Astrocyte (in vitro differentiated cells and primary cell): ENCODE data around the gene ILKAP. TPM values are rescaled to one million over a fixed set of nuclear protein-coding genes. Genes with fewer than 3 reads are reported as not detected.

Experiments used
- DNase-seq: peaks from one replicate; pipeline ENCODE4 v3.0.0-alpha.2; 2010; ENCODE audit warnings: low read depth
- FAIRE-seq: peaks from 2 replicates; lab custom pipeline; 2011; peaks lifted over from hg19 to GRCh38; lab: Jason Lieb, UNC
- H2AFZ ChIP-seq: 2 replicates; pipeline ENCODE4 v1.6.0; 2012; ENCODE audit warnings: low read depth, low read length, inconsistent platforms
- H3K27ac ChIP-seq: 2 replicates; pipeline ENCODE4 v1.5.1; 2011; ENCODE audit warnings: low read depth, low read length, inconsistent platforms
- H3K27me3 ChIP-seq: 2 replicates; pipeline ENCODE4 v1.6.0; 2011; ENCODE audit warnings: low read length, inconsistent platforms; ENCODE audit not compliant: insufficient read depth
- H3K36me3 ChIP-seq: 2 replicates; pipeline ENCODE4 v1.5.1; 2011; ENCODE audit warnings: low read length, inconsistent platforms; ENCODE audit not compliant: insufficient read depth
- H3K4me1 ChIP-seq: 2 replicates; pipeline ENCODE4 v1.5.1; 2011; ENCODE audit warnings: low read length, inconsistent platforms; ENCODE audit not compliant: insufficient read depth
- H3K4me2 ChIP-seq: 2 replicates; pipeline ENCODE4 v1.6.0; 2012; ENCODE audit warnings: low read length, inconsistent platforms
- H3K4me3 ChIP-seq: 2 replicates; pipeline ENCODE4 v1.5.1; 2011; ENCODE audit warnings: low read depth, mild to moderate bottlenecking, low read length, inconsistent platforms; ENCODE audit not compliant: insufficient read depth
- H3K79me2 ChIP-seq: 2 replicates; pipeline ENCODE4 v1.6.0; 2012; ENCODE audit warnings: mild to moderate bottlenecking, low read length, inconsistent platforms; ENCODE audit not compliant: insufficient read depth
- H3K9ac ChIP-seq: 2 replicates; pipeline ENCODE4 v1.6.0; 2012; ENCODE audit warnings: mild to moderate bottlenecking, low read length, inconsistent platforms
- H3K9me3 ChIP-seq: 2 replicates; pipeline ENCODE4 v1.5.1; 2012; ENCODE audit warnings: low read depth, mild to moderate bottlenecking, low read length, inconsistent platforms; ENCODE audit not compliant: insufficient read depth
- H4K20me1 ChIP-seq: 2 replicates; pipeline ENCODE4 v1.6.0; 2012; ENCODE audit warnings: low read length, inconsistent platforms; ENCODE audit not compliant: insufficient read depth
- H3K27ac Mint-ChIP-seq: one replicate; pipeline ENCODE4 v1.8.0; 2021; ENCODE audit warnings: mild to moderate bottlenecking, mixed read lengths; ENCODE audit not compliant: unreplicated experiment
- H3K27me3 Mint-ChIP-seq: one replicate; pipeline ENCODE4 v1.8.0; 2021; ENCODE audit warnings: low read depth, mixed read lengths; ENCODE audit not compliant: unreplicated experiment
- H3K36me3 Mint-ChIP-seq: one replicate; pipeline ENCODE4 v1.8.0; 2021; ENCODE audit warnings: low read depth, mixed read lengths; ENCODE audit not compliant: unreplicated experiment
- H3K4me1 Mint-ChIP-seq: one replicate; pipeline ENCODE4 v1.8.0; 2021; ENCODE audit warnings: low read depth, mixed read lengths; ENCODE audit not compliant: unreplicated experiment
- H3K4me3 Mint-ChIP-seq: one replicate; pipeline ENCODE4 v1.8.0; 2021; ENCODE audit warnings: mild to moderate bottlenecking, moderate library complexity, mixed read lengths; ENCODE audit not compliant: unreplicated experiment
- H3K9me3 Mint-ChIP-seq: one replicate; pipeline ENCODE4 v1.8.0; 2021; ENCODE audit warnings: mild to moderate bottlenecking, mixed read lengths; ENCODE audit not compliant: unreplicated experiment
- EZH2 ChIP-seq: IDR thresholded peaks from 2 replicates; pipeline ENCODE4 v1.6.1; 2012; ENCODE audit warnings: mild to moderate bottlenecking, low read length, inconsistent platforms; ENCODE audit not compliant: insufficient read depth
- total RNA-seq: library from RNA; stranded (reverse); gene quantifications from 2 replicates; pipeline ENCODE4 v1.2.1, GENCODE V29; 2021
- TF ChIP-seq, protein P1 (sequence below): IDR thresholded peaks from 2 replicates; pipeline ENCODE4 v1.5.1; 2011; ENCODE audit warnings: low read depth, mild to moderate bottlenecking, inconsistent platforms, low read length, moderate library complexity; ENCODE audit not compliant: insufficient read depth

The ILKAP gene
- total RNA-seq, 1 donor from 2014 or later = 32.3 TPM

DNA sequence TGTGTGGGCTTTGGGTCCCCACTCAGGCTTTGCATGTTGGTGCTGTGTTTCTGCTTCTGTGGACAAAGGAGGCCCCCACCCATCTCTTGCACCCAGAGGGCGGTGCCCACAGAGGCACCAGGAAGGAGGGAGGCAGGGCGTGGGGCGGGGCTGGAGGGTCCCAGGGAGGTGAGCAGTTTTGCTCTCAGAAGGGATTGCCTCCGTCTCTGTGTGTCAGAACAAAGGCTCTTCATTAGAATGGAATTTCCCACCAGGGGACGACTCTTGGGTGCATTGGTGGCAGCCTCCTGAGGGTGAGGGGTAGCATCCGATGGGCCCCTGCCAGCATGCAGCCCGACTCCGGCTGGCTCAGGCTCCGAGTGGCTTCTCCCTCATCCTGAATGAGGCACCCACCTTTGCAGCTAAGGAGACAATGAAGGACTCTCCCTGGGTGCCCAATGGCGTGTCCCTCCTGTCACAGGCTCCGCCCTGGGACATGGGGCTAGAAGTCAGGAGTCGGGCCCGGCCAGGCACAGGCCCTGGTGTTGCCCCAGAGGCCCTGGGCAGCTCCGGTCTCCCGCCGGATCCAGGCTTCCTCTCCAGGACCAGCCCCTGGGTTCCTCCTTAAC, 51.8 kb downstream of the ILKAP start:
- Histone ChIP-seq H3K27me3 (no peaks in the 10 kb centered on the region), H3K4me1 (peaks cover 4% of the 10 kb centered on the region), H4K20me1 (no peaks in the 10 kb centered on the region), H3K27ac (no peak overlapping the region), H2AFZ (no peak overlapping the region), H3K4me2 (no peak overlapping the region), H3K9me3 (no peaks in the 10 kb centered on the region), H3K9ac (no peak overlapping the region), H3K36me3 (no peaks in the 10 kb centered on the region), H3K79me2 (no peaks in the 10 kb centered on the region), H3K4me3 (no peak overlapping the region)
- Mint-ChIP-seq H3K4me3 (no peak overlapping the region), H3K27me3 (peaks cover 1% of the 10 kb centered on the region), H3K27ac (no peak overlapping the region), H3K4me1 (peaks cover 1% of the 10 kb centered on the region), H3K9me3 (peaks cover 3% of the 10 kb centered on the region), H3K36me3 (peaks cover 2% of the 10 kb centered on the region)
- TF ChIP-seq, protein P1, sequence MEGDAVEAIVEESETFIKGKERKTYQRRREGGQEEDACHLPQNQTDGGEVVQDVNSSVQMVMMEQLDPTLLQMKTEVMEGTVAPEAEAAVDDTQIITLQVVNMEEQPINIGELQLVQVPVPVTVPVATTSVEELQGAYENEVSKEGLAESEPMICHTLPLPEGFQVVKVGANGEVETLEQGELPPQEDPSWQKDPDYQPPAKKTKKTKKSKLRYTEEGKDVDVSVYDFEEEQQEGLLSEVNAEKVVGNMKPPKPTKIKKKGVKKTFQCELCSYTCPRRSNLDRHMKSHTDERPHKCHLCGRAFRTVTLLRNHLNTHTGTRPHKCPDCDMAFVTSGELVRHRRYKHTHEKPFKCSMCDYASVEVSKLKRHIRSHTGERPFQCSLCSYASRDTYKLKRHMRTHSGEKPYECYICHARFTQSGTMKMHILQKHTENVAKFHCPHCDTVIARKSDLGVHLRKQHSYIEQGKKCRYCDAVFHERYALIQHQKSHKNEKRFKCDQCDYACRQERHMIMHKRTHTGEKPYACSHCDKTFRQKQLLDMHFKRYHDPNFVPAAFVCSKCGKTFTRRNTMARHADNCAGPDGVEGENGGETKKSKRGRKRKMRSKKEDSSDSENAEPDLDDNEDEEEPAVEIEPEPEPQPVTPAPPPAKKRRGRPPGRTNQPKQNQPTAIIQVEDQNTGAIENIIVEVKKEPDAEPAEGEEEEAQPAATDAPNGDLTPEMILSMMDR = no peak
- TF ChIP-seq EZH2 = no peak
- FAIRE-seq (no peak), DNase-seq (no peak)

DNA sequence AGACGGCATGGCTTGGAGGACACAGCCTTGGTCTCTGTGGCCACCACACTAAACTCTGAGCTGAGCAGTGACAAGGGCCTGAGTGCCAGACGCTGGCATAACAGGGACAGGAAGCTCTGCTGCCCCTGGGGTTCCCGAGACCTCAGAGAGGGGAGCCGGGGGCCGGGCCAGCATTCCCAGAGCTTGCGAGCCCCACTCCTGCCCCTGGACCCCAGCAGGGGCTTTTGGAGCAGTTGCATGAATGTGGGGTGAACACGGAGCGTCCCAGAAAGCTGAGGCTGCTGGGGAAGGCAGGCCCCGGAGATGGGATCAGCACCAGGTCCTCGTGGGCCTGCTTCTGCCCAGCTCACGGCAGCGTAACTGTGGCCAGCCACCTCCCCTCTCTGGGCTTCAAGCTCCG, 52.3 kb downstream of the ILKAP start:
- no peak overlapping the region for H3K27ac Mint-ChIP-seq
- H3K27me3 Mint-ChIP-seq = peaks cover 1% of the 10 kb centered on the region
- no peak for DNase-seq
- Histone ChIP-seq H2AFZ (no peak overlapping the region), H3K27ac (no peak overlapping the region), H3K4me3 (no peak overlapping the region), H3K27me3 (no peaks in the 10 kb centered on the region), H3K4me2 (no peak overlapping the region), H3K9ac (no peak overlapping the region), H4K20me1 (no peaks in the 10 kb centered on the region), H3K4me1 (peaks cover 4% of the 10 kb centered on the region), H3K36me3 (no peaks in the 10 kb centered on the region), H3K79me2 (no peaks in the 10 kb centered on the region), H3K9me3 (no peaks in the 10 kb centered on the region)
- no peak overlapping the region for H3K4me3 Mint-ChIP-seq
- no peak for FAIRE-seq
- TF ChIP-seq, protein P1 = no peak
- TF ChIP-seq EZH2 = no peak
- H3K4me1 Mint-ChIP-seq = peaks cover 1% of the 10 kb centered on the region
- H3K9me3 Mint-ChIP-seq = peaks cover 3% of the 10 kb centered on the region
- H3K36me3 Mint-ChIP-seq = peaks cover 2% of the 10 kb centered on the region

DNA sequence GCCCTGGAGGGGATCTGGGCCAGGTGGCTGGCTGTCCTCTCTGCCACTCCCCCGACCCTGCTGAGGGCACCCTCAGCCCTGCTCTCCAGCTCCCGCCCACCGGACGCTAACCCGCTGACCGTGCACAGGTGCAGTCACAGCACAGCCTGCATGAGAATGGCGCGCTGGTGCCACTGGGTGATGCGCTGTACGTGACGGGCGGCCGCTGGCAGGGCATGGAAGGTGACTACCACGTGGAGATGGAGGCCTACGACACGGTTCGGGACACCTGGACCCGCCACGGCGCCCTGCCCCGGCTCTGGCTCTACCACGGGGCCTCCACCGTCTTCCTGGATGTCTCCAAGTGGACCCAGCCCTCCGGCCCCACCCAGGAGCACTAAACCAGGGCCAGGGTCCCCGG, 52.8 kb downstream of the ILKAP start:
- peaks cover 3% of the 10 kb centered on the region for H3K9me3 Mint-ChIP-seq
- no peak overlapping the region for H2AFZ ChIP-seq
- no peak overlapping the region for H3K27ac Mint-ChIP-seq
- no peak overlapping the region for H3K4me2 ChIP-seq
- H3K4me3 ChIP-seq = no peak overlapping the region
- H3K36me3 ChIP-seq = no peaks in the 10 kb centered on the region
- H3K27ac ChIP-seq = no peak overlapping the region
- no peaks in the 10 kb centered on the region for H3K79me2 ChIP-seq
- H3K27me3 Mint-ChIP-seq = peaks cover 1% of the 10 kb centered on the region
- peaks cover 4% of the 10 kb centered on the region for H3K4me1 ChIP-seq
- no peak overlapping the region for H3K9ac ChIP-seq
- FAIRE-seq (no peak), DNase-seq (no peak)
- no peaks in the 10 kb centered on the region for H3K4me1 Mint-ChIP-seq
- no peaks in the 10 kb centered on the region for H4K20me1 ChIP-seq
- H3K36me3 Mint-ChIP-seq = peaks cover 2% of the 10 kb centered on the region
- H3K4me3 Mint-ChIP-seq = no peak overlapping the region
- no peaks in the 10 kb centered on the region for H3K9me3 ChIP-seq
- no peaks in the 10 kb centered on the region for H3K27me3 ChIP-seq
- TF ChIP-seq EZH2 = no peak
- TF ChIP-seq, protein P1 = no peak
